ENCODE results near the gene ABCA2.
A peak's percentile ranks its signal among the peaks of the same experiment; 100 is the strongest.

Gene ABCA2

DNA sequence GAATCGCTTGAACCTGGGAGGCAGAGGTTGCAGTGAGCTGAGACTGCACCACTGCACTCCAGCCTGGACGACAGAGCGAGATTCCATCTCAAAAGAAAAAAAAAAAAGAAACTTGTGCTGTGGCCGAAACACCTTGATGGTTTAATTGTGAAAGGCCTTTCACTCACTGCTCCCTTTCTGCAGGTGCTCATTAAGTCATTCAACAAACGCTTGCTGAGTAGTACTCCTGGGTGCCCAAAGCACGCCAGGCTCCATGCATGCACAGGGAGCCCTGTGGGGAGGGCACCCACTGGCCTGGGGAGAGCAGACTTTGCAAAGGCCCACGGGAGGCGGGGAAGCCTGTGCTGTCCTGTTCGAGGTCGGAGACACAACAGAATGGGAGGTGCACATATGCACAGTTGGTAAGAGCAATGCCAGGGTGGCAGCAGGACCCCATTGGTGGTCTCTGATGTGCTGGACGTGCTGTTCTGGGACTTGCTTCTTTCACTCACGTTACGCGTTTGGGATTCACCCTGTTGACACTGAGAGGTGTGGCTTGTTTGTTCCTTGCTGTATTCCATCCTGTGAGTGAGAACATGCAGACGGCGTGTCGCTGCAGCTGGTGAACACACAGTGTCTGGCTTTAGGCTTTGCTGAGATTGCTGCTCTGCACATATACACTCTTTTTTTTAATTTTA is 28.8 kb upstream of the ABCA2 start:
- no peak for TF ChIP-seq GATA1 (IDR thresholded peaks at IDR 0.05; ENCODE audit: low read depth, low read length)
- no peak for TF ChIP-seq POLR2A (IDR thresholded peaks at IDR 0.05; ENCODE audit: low read length)

DNA sequence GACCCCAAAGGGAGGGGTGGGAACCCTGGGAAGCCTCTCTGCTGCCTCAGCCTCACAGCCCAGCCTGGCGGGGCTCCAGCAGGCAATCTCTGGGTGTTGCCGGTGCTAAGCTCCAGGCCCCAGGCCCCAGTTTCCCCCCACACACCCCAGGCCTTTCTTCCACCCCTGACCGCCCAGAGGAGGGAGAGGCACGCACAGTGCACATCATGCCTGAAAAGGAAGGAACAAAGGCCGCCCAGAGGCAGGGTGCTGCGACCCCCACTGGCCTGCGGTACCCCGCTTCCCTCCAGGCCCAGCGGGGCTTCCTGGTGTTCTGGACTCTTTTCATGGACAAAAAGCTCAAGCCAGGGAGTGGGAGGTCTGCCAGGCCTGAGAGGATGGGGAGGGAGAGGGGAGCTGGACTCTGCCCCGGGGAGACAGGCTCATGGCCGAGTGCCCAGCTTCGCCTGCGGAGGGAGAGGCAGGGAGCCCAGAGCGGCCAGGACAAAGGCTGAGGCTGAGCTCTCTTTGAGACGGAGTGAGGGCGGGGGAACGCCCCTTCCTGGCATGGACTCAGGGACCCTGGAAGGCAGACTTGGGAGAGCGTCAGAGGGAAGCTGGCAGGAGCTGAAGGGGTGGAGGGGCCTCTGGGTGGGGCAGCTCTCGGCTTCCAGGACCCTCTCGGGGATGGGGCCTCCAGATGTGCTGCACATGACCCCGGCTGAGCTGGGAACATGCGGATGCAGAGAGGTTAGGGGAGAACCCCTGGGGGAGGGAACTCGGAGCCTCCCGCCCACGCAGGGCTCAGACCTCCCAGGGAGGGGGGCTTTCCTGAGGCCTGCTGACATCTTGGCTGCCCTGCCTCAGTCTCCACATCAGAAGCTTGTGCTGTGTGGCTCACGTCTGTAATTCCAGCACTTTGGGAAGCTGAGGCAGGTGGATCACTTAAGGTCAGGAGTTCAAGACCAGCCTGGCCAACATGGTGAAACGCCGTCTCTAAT is 27.6 kb upstream of the ABCA2 start:
- no peak for TF ChIP-seq POLR2A (IDR thresholded peaks at IDR 0.05; ENCODE audit: low read length)
- TF ChIP-seq GATA1 (IDR thresholded peaks at IDR 0.05; ENCODE audit: low read depth, low read length): no peak
- no peak for DNase-seq

More for the DNA sequence above, 28.8 kb upstream of the ABCA2 start:
- DNase-seq: no peak

DNA sequence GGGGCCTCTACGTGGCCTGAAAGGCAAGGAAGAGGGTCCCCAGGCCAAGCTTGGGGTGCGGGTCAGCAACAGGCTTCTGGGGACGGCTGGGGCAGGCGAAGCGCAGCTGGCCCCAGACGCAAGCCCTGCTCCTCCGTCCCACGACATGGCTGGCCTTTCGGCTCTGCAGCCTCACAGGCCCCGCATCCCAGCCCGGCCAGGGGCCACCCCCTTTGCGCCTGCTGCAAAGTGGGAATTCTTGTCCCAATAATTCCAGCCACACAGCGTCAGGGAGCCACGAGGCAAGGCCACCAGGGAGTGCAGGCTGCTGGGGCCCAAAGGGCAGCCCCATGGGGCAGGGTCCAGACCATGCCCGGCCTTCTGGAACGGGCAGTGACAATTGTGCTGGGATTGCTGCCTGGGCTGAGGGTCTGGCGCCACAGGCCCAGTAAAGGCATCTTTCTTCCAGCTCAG is 26.9 kb upstream of the ABCA2 start:
- DNase-seq: no peak
- TF ChIP-seq GATA1 (IDR thresholded peaks at IDR 0.05; ENCODE audit: low read depth, low read length): no peak
- TF ChIP-seq POLR2A (IDR thresholded peaks at IDR 0.05; ENCODE audit: low read length): no peak

- DNase-seq: no peak
- TF ChIP-seq POLR2A (IDR thresholded peaks at IDR 0.05; ENCODE audit: low read length) (no peak), GATA1 (IDR thresholded peaks at IDR 0.05; ENCODE audit: low read depth, low read length) (no peak)
These were observed 26.2 kb upstream of the ABCA2 start, which contains the start of gene ENTPD2 for GRCh38 chr9:137053944-137054931. Gene ENTPD2 (minus strand): TSS chr9:137054061. CDS start chr9:137053997, 64 bp downstream.

DNA sequence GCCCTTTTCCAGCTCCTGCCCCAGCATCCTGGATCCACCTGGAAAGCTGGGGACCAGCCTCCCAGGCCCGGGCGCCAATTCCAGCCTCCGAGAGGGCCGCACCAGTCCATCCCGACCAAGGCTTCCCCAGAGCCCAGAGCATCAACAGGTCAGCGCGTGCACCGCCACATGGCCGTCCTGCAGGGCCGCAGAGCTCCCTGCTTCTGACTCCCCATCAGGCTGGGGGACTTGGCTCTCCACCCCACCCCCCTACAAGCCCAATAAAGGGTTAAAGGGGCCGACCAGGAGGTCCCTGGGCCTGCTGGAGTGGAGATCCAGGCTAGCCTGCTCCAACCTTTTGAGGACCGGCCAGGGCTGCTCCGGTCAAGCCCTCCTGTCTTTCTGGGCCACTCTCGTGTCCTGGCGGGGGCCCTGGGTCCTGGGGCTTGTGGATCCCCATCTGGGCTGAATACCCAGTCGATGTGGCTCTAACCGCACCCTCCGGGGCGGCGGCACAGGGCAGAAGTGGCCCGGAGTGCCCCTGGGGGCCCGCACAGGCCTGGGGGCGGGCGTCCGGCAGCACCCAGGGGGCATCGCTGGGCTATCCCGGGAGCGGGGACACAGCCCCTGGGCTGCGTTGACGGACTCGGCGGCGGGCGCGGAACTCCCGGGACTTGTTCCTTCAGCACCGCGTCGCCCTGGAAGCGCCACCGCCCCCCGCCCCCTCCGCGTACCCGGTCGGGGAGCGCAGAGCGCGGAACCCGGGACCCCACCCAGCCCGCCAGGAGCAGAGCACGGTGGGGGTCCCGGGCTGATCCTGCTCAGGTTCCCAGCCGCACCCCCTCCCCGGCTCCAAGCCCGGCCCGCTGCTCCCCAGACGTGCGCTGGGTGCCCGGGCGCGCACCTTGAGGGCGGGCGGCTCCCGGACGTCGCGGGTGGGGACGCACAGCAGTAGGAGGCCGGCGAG is 25.2 kb upstream of the ABCA2 start:
- DNase-seq: no peak
- no peak for TF ChIP-seq POLR2A (IDR thresholded peaks at IDR 0.05; ENCODE audit: low read length)
- TF ChIP-seq GATA1 (IDR thresholded peaks at IDR 0.05; ENCODE audit: low read depth, low read length): no peak

DNA sequence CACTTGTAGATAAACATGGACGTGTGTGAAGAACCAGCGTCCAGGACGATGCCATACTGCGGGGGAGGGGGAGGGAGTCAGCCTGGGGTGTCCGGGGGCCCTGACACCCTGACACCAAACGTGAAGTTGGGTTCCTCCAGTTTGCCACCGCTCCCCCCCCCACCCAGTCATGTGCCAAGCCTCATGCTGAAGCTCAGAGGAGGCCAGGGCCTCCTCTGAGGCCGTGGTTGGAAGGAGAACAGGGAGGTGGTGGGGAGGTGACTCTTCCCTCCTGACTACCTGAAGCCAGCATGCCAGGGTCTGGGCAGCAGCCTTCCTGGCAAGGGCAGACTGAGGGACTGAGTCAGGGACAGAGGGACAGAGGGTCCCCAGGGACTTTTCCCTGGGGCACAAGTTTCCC is 24.3 kb upstream of the ABCA2 start:
- TF ChIP-seq POLR2A (IDR thresholded peaks at IDR 0.05; ENCODE audit: low read length): no peak
- TF ChIP-seq GATA1 (IDR thresholded peaks at IDR 0.05; ENCODE audit: low read depth, low read length): no peak
- DNase-seq: no peak

DNA sequence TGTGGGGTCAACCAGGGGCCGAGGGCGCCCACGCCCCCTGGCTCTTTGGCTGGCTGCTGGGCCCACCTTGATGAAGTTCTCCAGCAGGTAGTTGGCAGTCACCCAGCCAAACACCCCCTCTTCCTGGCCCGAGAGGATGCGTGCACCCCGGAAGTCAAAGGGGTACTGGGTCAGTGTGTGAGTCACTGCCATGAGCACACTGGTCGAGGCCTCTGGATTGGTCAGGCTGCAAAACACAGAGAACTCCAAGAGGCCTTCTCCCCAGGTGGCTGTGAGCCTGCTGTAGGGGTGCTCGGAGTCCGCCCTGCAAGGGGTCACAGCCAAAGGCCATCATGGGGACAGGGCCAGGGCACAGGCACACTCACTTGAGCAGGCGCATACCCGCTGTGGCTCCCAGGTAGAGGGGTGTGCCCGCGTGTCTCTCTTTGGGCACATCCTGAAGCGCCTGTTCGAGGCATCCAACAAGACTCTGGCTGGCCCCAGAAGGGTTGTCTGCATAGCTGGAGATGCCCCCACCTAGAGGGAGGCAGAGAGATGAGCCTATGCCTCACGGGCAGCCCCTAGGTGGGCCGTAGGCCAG is 23.2 kb upstream of the ABCA2 start:
- DNase-seq: no peak
- TF ChIP-seq POLR2A (IDR thresholded peaks at IDR 0.05; ENCODE audit: low read length) (no peak), GATA1 (IDR thresholded peaks at IDR 0.05; ENCODE audit: low read depth, low read length) (no peak)

DNA sequence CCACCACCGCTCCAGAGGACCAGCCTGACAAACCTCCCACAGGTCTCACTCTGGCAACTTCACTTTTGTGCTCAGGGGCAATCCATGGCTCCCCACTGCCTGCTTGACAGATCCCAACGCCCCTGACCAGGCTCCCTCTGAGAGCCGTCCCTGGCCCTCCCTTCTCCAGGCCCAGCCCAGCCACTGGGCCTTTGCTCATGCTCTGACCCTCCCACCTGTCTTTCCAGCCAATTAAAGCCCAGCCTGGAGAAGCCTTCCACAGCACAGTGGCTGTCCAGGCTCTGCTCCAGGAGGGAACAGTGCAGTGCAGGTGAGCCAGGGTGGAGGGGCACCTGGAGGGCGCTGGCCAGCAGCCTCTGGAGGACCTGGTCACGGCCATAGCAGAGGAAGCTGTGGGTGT is 22.5 kb upstream of the ABCA2 start:
- no peak for DNase-seq
- no peak for TF ChIP-seq POLR2A (IDR thresholded peaks at IDR 0.05; ENCODE audit: low read length)
- TF ChIP-seq GATA1 (IDR thresholded peaks at IDR 0.05; ENCODE audit: low read depth, low read length): no peak

GRCh38 chr9:137049544-137050449 is 21.8 kb upstream of the ABCA2 start:
- peak; percentile 60 to 77 for DNase-seq
- TF ChIP-seq GATA1 (IDR thresholded peaks at IDR 0.05; ENCODE audit: low read depth, low read length) (no peak), POLR2A (IDR thresholded peaks at IDR 0.05; ENCODE audit: low read length) (no peak)

GRCh38 chr9:137048655-137049543 is 20.9 kb upstream of the ABCA2 start:
- TF ChIP-seq GATA1 (IDR thresholded peaks at IDR 0.05; ENCODE audit: low read depth, low read length) (no peak), POLR2A (IDR thresholded peaks at IDR 0.05; ENCODE audit: low read length) (no peak)
- no peak for DNase-seq

Data from erythroblast (primary cell).